SH-SY5Y (cell line): ENCODE measurements around the gene MAPK13.

Source experiments
- GATA2 ChIP-seq: IDR thresholded peaks from 2 replicates; pipeline ENCODE4 v1.6.1; 2011; ENCODE audit warnings: mild to moderate bottlenecking, low read depth, low read length
- GATA3 ChIP-seq: IDR thresholded peaks from 2 replicates; pipeline ENCODE4 v1.6.1; 2011; ENCODE audit warnings: low read depth, mild to moderate bottlenecking, low read length, moderate library complexity

Gene MAPK13

DNA sequence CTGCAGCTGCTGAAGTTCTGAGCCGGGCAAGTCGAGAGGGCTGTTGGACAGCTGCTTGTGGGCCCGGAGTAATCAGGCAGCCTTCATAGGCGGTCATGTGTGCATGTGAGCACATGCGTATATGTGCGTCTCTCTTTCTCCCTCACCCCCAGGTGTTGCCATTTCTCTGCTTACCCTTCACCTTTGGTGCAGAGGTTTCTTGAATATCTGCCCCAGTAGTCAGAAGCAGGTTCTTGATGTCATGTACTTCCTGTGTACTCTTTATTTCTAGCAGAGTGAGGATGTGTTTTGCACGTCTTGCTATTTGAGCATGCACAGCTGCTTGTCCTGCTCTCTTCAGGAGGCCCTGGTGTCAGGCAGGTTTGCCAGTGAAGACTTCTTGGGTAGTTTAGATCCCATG, 21.2 kb upstream of the MAPK13 start:
- no peak for TF ChIP-seq GATA3
- TF ChIP-seq GATA2 = no peak

DNA sequence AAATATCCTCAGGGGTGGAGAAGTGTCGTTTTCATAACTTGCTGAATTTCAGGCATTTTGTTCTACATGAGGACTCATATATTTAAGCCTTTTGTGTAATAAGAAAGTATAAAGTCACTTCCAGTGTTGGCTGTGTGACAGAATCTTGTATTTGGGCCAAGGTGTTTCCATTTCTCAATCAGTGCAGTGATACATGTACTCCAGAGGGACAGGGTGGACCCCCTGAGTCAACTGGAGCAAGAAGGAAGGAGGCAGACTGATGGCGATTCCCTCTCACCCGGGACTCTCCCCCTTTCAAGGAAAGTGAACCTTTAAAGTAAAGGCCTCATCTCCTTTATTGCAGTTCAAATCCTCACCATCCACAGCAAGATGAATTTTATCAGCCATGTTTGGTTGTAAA, 20.3 kb upstream of the MAPK13 start:
- TF ChIP-seq GATA3 = no peak
- no peak for TF ChIP-seq GATA2

DNA sequence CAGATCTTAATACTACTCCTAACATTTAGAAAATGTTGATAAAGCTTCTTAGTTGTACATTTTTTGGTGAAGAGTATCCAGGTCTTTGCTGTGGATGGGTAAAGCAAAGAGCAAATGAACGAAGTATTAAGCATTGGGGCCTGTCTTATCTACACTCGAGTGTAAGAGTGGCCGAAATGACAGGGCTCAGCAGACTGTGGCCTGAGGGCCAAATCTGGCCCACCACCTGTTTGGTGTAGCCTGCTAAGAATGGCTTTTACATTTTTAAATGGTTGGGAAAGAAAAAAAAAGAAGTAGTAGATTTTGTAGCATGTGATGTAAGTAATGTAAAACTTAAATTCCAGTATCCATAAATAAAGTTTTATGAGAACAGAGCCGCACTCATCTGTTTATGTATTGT, 19.4 kb upstream of the MAPK13 start:
- TF ChIP-seq GATA3 = no peak
- TF ChIP-seq GATA2 = no peak

DNA sequence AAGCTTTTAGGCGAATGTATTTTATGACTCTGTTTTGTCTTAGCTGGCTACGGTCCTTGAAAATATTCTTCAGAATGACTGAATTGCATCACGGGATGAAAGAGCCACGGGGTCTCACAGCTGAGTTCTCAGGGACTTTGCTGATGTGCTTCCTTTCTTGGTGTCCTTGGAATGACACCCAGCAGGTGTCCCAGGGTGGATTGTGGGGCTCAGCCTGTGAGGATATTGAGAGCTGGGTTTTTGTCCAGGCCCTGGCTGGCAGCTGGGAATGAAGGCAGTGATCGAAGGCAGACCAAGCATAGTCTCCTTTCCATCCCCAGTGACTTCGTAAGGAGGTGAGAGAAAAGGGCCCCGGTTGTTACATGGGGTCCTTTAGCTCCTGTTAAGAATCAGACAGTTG, 18.8 kb upstream of the MAPK13 start:
- TF ChIP-seq GATA2 = no peak
- TF ChIP-seq GATA3 = no peak

DNA sequence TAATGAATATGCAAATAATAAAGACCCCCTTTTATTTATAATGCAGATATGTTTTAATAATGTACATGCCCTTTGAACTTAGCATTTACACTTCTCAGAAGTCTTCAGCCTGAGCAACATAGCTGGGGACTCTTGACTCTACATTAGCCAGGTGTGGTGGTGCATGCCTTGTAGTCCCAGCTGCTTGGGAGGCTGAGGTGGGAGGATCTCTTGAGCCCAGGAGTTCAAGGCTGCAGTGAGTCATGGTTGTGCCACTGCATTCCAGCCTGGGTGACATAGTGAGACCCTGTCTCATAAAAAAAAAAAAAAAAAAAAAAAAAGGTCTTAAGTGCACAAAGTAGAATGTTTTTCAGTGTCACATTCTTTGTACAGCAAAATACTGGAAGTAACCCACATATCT, 17.3 kb upstream of the MAPK13 start:
- TF ChIP-seq GATA3 (no peak), GATA2 (no peak)

DNA sequence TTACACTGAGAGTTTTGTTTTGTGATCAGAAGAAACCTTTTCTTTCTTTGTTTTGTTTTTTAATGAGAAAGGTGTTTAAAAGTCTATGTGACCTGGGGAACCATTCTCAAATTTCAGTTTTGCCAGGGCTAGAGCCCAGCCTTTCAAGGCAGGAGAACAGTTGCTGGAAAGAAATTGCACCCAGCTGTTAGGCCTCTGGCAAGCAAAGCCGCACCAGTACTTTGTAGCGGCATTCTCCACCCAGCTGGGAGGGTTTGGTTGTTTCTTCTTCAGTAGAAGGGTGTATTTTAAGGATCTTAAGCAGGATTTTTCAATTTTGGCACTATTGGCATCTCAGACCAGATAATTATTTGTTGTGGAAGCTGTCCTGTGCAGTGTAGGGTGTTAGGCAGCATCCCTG, 16.6 kb upstream of the MAPK13 start:
- TF ChIP-seq GATA2 (no peak), GATA3 (no peak)

DNA sequence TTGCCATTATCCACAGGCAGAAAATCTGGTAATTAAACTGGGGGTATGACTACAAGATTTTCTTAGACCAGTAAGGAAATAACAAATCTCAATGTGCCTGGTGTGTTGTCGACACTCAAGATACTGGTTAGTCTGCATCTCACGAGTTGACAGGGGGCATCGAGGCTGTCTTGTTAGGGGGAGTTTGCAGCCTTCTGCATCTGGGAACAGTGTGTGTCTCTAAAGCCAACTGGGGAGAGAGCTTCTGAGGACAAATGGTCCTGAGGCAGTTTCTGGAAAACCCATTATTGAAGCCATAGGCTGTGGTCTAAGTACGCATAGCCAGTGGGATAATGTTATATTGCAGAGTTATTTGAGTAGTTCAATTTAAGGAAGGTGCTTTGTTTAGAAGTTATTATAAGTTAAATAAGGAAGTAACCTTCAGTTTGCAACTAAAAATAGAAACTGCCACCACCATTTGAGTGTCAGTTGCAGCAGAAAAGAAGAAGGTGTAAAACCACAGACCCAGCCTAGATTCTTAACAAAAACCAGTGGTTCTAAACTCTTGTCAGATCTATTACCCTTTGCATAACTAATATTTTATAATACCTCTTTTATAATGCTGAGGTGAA, 15.4 kb upstream of the MAPK13 start:
- TF ChIP-seq GATA2 = no peak
- TF ChIP-seq GATA3 = no peak

DNA sequence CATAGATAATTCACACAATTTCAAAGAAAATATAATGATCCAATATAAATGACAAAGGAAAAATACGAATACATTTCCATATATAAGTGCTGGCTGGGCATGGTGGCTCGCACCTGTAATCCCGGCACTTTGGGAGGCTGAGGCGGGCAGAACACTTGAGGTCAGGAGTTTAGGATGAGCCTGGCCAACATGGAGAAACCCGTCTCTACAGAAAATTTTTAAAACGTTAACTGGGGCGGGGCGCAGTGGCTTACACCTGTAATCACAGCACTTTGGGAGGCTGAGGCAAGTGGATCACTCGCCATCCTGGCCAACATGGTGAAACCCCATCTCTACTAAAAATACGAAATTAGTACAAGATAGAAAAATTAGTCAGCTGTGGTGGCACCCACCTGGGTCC, 14.9 kb upstream of the MAPK13 start:
- TF ChIP-seq GATA3 (no peak), GATA2 (no peak)

DNA sequence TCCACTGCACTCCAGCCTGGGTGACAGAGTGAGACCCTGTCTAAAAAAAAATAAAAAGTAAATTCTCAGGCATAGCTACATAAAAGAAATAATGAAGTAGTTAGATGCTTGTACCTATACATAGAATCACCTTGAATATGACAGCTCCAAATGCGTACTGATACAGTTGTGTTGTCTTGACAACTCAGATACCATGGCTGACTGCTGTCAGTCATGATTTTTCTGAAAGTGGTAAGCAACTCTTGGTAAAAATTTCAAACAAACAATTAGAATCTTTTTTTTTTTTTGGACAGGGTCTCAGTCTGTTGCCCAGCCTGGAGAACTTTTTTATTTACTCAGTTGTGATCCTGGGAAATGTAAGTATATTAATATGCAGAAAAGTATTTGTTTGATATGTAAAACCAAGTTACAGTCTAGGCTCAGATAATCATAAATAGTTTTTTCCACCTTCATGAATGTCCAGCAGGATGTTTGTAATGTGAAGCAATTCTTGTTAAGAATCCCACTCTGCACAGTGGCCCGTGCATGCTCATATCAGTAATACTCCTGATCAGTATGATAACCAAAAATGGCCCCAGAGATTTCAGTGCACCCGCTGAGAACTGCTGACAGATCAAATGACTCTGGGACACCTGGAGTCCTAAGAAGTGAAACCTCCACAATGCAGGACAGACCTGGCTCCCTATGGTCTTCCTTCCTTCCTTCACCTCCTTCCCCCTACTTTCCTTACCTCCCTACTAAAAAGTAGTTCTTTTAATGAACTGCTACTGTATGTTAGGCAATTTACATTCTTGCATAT, 14.0 kb upstream of the MAPK13 start:
- TF ChIP-seq GATA2 (no peak), GATA3 (no peak)

DNA sequence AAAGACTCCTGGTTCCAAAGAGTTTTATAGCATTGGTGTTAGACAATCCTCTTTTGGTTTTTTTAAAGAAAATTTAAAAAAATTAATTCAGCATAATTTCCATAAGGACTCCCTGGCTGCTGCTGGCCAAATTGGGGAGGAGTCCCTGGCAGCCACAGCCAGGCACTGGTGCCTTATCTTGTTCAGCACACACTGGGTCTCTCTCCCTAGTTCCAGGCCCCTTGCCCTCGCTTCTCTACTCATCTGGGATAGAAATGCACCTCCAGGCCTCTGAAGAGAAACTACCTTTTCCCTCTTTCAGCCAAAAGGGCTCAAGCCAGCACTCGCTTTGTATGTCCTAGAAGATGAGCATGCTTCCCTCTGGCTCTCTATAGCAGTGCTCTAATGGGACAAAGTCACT, 13.4 kb upstream of the MAPK13 start:
- no peak for TF ChIP-seq GATA3
- TF ChIP-seq GATA2 = no peak

DNA sequence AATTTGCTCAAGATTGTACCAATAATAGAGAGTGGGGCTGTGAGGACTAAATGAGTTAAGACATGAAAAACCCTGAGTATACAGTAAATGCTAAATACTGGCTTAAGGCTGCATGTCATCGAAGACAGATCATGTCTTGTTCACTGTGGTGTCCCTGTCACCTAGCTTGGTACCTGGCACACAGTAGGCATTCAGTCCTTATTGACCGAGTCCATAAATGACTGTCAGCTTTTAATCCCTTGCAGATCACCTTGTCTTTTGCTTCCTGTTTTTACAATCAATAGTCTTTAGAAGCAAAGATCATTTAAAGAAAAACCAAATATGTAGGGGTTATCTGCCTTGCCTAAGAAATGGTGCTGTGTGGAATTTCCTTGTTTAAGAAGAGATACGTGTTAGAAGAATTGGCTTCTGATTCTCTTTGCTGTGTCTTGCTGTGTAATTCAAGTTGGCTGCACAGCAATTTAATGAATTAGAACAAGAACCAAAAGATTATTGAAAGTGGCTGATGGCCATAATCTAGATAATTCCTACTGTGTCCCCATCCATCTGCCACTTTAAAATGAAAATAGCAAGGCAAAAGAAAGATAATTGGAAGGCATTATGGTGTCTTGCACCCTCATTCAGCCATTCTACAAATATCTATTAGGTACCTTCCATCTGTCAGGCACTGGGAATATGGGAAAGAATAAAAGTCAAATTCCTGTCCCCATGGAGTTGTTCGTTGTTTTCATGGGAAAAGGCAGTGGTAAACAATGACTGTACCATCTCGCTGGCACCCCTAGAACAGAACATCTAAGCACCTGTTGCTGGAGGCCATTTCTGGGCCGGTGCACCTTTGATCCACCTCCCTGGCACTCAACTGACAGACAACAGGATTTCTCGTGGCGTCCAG, 12.4 kb upstream of the MAPK13 start:
- TF ChIP-seq GATA2 (no peak), GATA3 (no peak)

DNA sequence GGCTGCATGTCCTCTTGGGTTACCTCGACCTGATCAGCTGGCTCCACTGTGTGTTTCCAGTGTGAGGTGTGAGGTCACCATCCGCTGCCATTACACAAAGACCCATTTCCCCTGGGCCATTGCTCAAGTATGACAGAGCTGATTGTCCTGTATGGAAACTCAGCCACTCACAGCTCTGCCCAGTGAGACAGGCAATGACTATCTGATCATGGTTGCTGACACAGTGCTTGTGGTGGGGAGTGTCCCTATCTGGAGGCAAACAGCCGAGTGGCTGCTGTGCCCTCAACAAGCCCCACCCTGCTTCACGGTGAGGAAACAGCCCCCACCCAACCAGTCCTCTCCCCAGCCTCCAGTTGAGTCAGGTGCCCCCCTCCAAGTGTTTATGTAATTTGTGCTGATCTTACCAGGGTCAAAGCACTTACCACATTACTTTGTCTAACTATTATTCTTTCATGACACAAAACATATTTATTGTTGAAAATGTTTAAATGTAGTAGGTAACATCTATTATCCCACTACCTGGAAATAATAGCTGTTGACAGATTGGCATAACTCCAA, 11.7 kb upstream of the MAPK13 start:
- no peak for TF ChIP-seq GATA2
- no peak for TF ChIP-seq GATA3

DNA sequence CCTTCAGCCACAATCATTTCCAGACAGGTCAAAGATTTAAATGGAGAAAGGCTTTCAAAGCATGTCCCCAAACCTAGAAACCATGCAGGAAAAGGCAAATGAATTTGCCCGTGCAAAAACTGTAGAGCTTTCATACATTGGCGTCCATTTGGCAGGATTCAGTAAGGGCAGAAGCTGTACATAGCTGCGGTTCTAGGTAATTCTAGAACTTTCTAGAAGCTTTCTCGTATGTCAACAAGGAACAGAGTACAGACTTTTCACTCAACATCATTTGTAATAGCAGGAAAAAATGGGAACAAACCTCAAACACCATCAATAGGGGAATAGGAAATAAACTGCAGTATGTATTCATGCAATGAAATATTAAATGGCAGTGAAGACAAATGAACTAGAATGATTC, 11.1 kb upstream of the MAPK13 start:
- TF ChIP-seq GATA3 (no peak), GATA2 (no peak)

DNA sequence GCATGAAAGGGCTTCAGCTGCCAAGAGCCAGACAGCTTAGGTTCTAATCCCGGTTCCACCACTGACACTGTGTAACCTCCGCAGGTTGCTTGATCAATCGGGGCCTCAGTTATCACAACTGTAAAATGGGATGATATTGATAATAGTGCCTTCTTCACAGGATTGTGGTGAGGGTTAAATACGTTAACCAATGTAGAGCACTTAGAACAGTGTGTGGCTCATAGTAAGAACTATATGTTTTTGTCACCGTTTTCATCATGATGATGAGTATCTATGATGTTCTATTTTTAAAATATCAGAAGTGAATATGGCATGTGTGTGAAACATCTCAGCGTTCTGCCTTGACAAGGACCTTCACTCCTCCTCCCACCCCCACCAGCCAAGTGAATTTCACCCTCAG, 10.3 kb upstream of the MAPK13 start:
- TF ChIP-seq GATA3 (no peak), GATA2 (no peak)
